ENCODE results near the gene RBP3. TPM values are rescaled to one million over a fixed set of nuclear protein-coding genes. Genes with fewer than 3 reads are reported as not detected.

RBP3 gene
- total and polyA plus RNA-seq, 4 donors, result not detected

- Histone ChIP-seq H3K4me1 (ENCODE audit: control insufficient read depth in 4 of 4, insufficient read depth in 4 of 4, low read length in 3 of 4) (peaks cover 0 to 13% (median 9%) of the 10 kb centered on the region in 4 donors), H3K36me3 (ENCODE audit: control insufficient read depth in 4 of 4, insufficient read depth in 3 of 4, low read depth in 1 of 4, low read length in 3 of 4) (no peaks in the 10 kb centered on the region), H3K27ac (ENCODE audit: low read depth in 1 of 2, low read length in 2 of 2) (no peak overlapping the region), H3K4me3 (ENCODE audit: low read depth in 1 of 3, low read length in 3 of 3) (no peak overlapping the region), H3K9me3 (ENCODE audit: control insufficient read depth in 4 of 4, low read length in 3 of 4) (no peaks in the 10 kb centered on the region), H3K27me3 (ENCODE audit: control insufficient read depth in 4 of 4, insufficient read depth in 4 of 4, low read length in 3 of 4) (no peaks in the 10 kb centered on the region), H3K9ac (ENCODE audit: low read depth in 1 of 2, low read length in 2 of 2) (no peak overlapping the region)
- WGBS, result 89% methylated on average over 6 of the region's 6 CpGs
- TF ChIP-seq FOXA1 (IDR thresholded peaks at IDR 0.05) (no peak), SP1 (IDR thresholded peaks at IDR 0.05) (no peak), HNF4A (conservative IDR thresholded peaks at IDR 0.05) (no peak), JUND (IDR thresholded peaks at IDR 0.05) (no peak), RAD21 (IDR thresholded peaks at IDR 0.05) (no peak), FOXA2 (IDR thresholded peaks at IDR 0.05) (no peak), ZBTB33 (IDR thresholded peaks at IDR 0.05) (no peak), EGR1 (IDR thresholded peaks at IDR 0.05; ENCODE audit: low read depth in 2 of 2) (no peak), CTCF (IDR thresholded peaks at IDR 0.05; ENCODE audit: low read depth, low read length, missing input control) (no peak), GABPA (IDR thresholded peaks at IDR 0.05 in 1 of 2, conservative IDR thresholded peaks at IDR 0.05 in 1 of 2) (no peak), YY1 (IDR thresholded peaks at IDR 0.05) (no peak), TAF1 (conservative IDR thresholded peaks at IDR 0.05) (no peak)
- TF ChIP-seq, protein P1, sequence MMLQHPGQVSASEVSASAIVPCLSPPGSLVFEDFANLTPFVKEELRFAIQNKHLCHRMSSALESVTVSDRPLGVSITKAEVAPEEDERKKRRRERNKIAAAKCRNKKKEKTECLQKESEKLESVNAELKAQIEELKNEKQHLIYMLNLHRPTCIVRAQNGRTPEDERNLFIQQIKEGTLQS (IDR thresholded peaks at IDR 0.05), result no peak
- TF ChIP-seq, protein P2, sequence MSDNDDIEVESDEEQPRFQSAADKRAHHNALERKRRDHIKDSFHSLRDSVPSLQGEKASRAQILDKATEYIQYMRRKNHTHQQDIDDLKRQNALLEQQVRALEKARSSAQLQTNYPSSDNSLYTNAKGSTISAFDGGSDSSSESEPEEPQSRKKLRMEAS (IDR thresholded peaks at IDR 0.05), result no peak
- no peak for DNase-seq (ENCODE audit: low spot score)
These were observed 44.3 kb upstream of the RBP3 start for GRCh38 chr10:47303866-47304265.

GRCh38 chr10:47305566-47305965 is 42.6 kb upstream of the RBP3 start:
- no peak for DNase-seq (ENCODE audit: low spot score)
- no peak for TF ChIP-seq GABPA (IDR thresholded peaks at IDR 0.05 in 1 of 2, conservative IDR thresholded peaks at IDR 0.05 in 1 of 2)
- no peak for TF ChIP-seq HNF4G (IDR thresholded peaks at IDR 0.05)
- TF ChIP-seq, protein P3, sequence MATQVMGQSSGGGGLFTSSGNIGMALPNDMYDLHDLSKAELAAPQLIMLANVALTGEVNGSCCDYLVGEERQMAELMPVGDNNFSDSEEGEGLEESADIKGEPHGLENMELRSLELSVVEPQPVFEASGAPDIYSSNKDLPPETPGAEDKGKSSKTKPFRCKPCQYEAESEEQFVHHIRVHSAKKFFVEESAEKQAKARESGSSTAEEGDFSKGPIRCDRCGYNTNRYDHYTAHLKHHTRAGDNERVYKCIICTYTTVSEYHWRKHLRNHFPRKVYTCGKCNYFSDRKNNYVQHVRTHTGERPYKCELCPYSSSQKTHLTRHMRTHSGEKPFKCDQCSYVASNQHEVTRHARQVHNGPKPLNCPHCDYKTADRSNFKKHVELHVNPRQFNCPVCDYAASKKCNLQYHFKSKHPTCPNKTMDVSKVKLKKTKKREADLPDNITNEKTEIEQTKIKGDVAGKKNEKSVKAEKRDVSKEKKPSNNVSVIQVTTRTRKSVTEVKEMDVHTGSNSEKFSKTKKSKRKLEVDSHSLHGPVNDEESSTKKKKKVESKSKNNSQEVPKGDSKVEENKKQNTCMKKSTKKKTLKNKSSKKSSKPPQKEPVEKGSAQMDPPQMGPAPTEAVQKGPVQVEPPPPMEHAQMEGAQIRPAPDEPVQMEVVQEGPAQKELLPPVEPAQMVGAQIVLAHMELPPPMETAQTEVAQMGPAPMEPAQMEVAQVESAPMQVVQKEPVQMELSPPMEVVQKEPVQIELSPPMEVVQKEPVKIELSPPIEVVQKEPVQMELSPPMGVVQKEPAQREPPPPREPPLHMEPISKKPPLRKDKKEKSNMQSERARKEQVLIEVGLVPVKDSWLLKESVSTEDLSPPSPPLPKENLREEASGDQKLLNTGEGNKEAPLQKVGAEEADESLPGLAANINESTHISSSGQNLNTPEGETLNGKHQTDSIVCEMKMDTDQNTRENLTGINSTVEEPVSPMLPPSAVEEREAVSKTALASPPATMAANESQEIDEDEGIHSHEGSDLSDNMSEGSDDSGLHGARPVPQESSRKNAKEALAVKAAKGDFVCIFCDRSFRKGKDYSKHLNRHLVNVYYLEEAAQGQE (IDR thresholded peaks at IDR 0.05), result no peak
- TF ChIP-seq ZBTB33 (IDR thresholded peaks at IDR 0.05), result no peak
- no peak for TF ChIP-seq FOXA1 (IDR thresholded peaks at IDR 0.05)
- TF ChIP-seq RAD21 (IDR thresholded peaks at IDR 0.05), result no peak
- TF ChIP-seq, protein P2 (IDR thresholded peaks at IDR 0.05), result no peak
- TF ChIP-seq CTCF (IDR thresholded peaks at IDR 0.05; ENCODE audit: low read depth, low read length, missing input control), result no peak
- no peak for TF ChIP-seq FOXA2 (IDR thresholded peaks at IDR 0.05)
- TF ChIP-seq RXRA (IDR thresholded peaks at IDR 0.05), result no peak
- TF ChIP-seq, protein P1 (IDR thresholded peaks at IDR 0.05), result no peak
- TF ChIP-seq YY1 (IDR thresholded peaks at IDR 0.05), result no peak
- no peak for TF ChIP-seq SP1 (IDR thresholded peaks at IDR 0.05)
- TF ChIP-seq TAF1 (conservative IDR thresholded peaks at IDR 0.05), result no peak
- no peak for TF ChIP-seq EGR1 (IDR thresholded peaks at IDR 0.05; ENCODE audit: low read depth in 2 of 2)
- TF ChIP-seq JUND (IDR thresholded peaks at IDR 0.05), result no peak
- no peak for TF ChIP-seq NR2F2 (IDR thresholded peaks at IDR 0.05)
- WGBS, result 39% methylated on average over 2 of the region's 2 CpGs
- H3K36me3 ChIP-seq (ENCODE audit: control insufficient read depth in 4 of 4, insufficient read depth in 3 of 4, low read depth in 1 of 4, low read length in 3 of 4), result no peaks in the 10 kb centered on the region
- H3K4me3 ChIP-seq (ENCODE audit: low read depth in 1 of 3, low read length in 3 of 3), result no peak overlapping the region
- H3K27ac ChIP-seq (ENCODE audit: low read depth in 1 of 2, low read length in 2 of 2), result no peak overlapping the region
- H3K27me3 ChIP-seq (ENCODE audit: control insufficient read depth in 4 of 4, insufficient read depth in 4 of 4, low read length in 3 of 4), result no peaks in the 10 kb centered on the region
- H3K9me3 ChIP-seq (ENCODE audit: control insufficient read depth in 4 of 4, low read length in 3 of 4), result no peaks in the 10 kb centered on the region
- no peak overlapping the region for H3K9ac ChIP-seq (ENCODE audit: low read depth in 1 of 2, low read length in 2 of 2)
- peaks cover 0 to 4% (median 1%) of the 10 kb centered on the region in 4 donors for H3K4me1 ChIP-seq (ENCODE audit: control insufficient read depth in 4 of 4, insufficient read depth in 4 of 4, low read length in 3 of 4)
